ENCODE measurements around the gene MYADM.

MYADM gene

GRCh38 chr19:53909471-53910169, 41.9 kb downstream of the MYADM start:
- H3K4me3 ChIP-seq (ENCODE audit: control insufficient read depth in 1 of 7, extremely low read depth in 1 of 7, insufficient read depth in 4 of 7, low read depth in 2 of 7, low read length in 6 of 7): no peak overlapping the region
- CTCF ChIA-PET: no interaction called here

GRCh38 chr19:53910170-53910518, 42.5 kb downstream of the MYADM start:
- Histone ChIP-seq H3K27ac (ENCODE audit: insufficient read depth in 1 of 2, low read depth in 1 of 2, low read length in 2 of 2, poor library complexity in 1 of 2, severe bottlenecking in 2 of 2) (no peak overlapping the region), H3K36me3 (ENCODE audit: control insufficient read depth in 4 of 4, insufficient read depth in 4 of 4, low read length in 3 of 4) (no peaks in the 10 kb centered on the region), H3K9me3 (ENCODE audit: control extremely low read depth in 1 of 5, control insufficient read depth in 4 of 5, insufficient read depth in 2 of 5, low read depth in 1 of 5, low read length in 4 of 5) (no peaks in the 10 kb centered on the region), H3K4me3 (ENCODE audit: control insufficient read depth in 1 of 7, extremely low read depth in 1 of 7, insufficient read depth in 4 of 7, low read depth in 2 of 7, low read length in 6 of 7) (no peak overlapping the region), H3K4me1 (ENCODE audit: control extremely low read depth in 1 of 4, control insufficient read depth in 4 of 4, insufficient read depth in 4 of 4, low read length in 3 of 4) (peaks cover 0 to 13% (median 8%) of the 10 kb centered on the region in 4 experiments), H3K27me3 (replicated peaks in 2 of 5; ENCODE audit: control insufficient read depth in 4 of 5, insufficient read depth in 5 of 5, low read length in 4 of 5) (peaks cover 0 to 87% (median 30%) of the 10 kb centered on the region in 5 experiments)
- no peak for DNase-seq
- ChIA-PET POLR2A (interaction anchor here (0.7 kb wide), 1 partner anchor 377 kb away, joined by 3 read pairs; no protein-coding TSS in a partner anchor), CTCF (no interaction called here)
- WGBS (ENCODE audit: insufficient coverage): 1% methylated on average over 12 of the region's 13 CpGs

More at GRCh38 chr19:53909471-53910169, 41.9 kb downstream of the MYADM start:
- no peak for DNase-seq
- no peaks in the 10 kb centered on the region for H3K9me3 ChIP-seq (ENCODE audit: control extremely low read depth in 1 of 5, control insufficient read depth in 4 of 5, insufficient read depth in 2 of 5, low read depth in 1 of 5, low read length in 4 of 5)
- H3K4me1 ChIP-seq (ENCODE audit: control extremely low read depth in 1 of 4, control insufficient read depth in 4 of 4, insufficient read depth in 4 of 4, low read length in 3 of 4): peaks cover 0 to 13% (median 8%) of the 10 kb centered on the region in 4 experiments
- H3K27ac ChIP-seq (ENCODE audit: insufficient read depth in 1 of 2, low read depth in 1 of 2, low read length in 2 of 2, poor library complexity in 1 of 2, severe bottlenecking in 2 of 2): no peak overlapping the region
- H3K36me3 ChIP-seq (ENCODE audit: control insufficient read depth in 4 of 4, insufficient read depth in 4 of 4, low read length in 3 of 4): no peaks in the 10 kb centered on the region
- peaks cover 0 to 89% (median 30%) of the 10 kb centered on the region in 5 experiments for H3K27me3 ChIP-seq (replicated peaks in 2 of 5; ENCODE audit: control insufficient read depth in 4 of 5, insufficient read depth in 5 of 5, low read length in 4 of 5)
- POLR2A ChIA-PET: interaction anchor here (0.7 kb wide), 1 partner anchor 378 kb away, joined by 3 read pairs; no protein-coding TSS in a partner anchor
- WGBS (ENCODE audit: insufficient coverage): 2% methylated on average over 45 of the region's 47 CpGs

- no peak for DNase-seq
- no peak overlapping the region for H3K27ac ChIP-seq (ENCODE audit: insufficient read depth in 1 of 2, low read depth in 1 of 2, low read length in 2 of 2, poor library complexity in 1 of 2, severe bottlenecking in 2 of 2)
- H3K36me3 ChIP-seq (ENCODE audit: control insufficient read depth in 4 of 4, insufficient read depth in 4 of 4, low read length in 3 of 4): no peaks in the 10 kb centered on the region
- CTCF ChIA-PET: interaction anchor here (1.1 to 1.7 kb wide), 2 partner anchors 16 to 111 kb away, joined by 3 to 6 read pairs; no protein-coding TSS in a partner anchor
- POLR2A ChIA-PET: no interaction called here
- H3K27me3 ChIP-seq (replicated peaks in 2 of 5; ENCODE audit: control insufficient read depth in 4 of 5, insufficient read depth in 5 of 5, low read length in 4 of 5): peaks cover 0 to 66% (median 25%) of the 10 kb centered on the region in 5 experiments
- H3K4me1 ChIP-seq (ENCODE audit: control extremely low read depth in 1 of 4, control insufficient read depth in 4 of 4, insufficient read depth in 4 of 4, low read length in 3 of 4): peaks cover 0 to 11% (median 7%) of the 10 kb centered on the region in 4 experiments
- no peaks in the 10 kb centered on the region for H3K9me3 ChIP-seq (ENCODE audit: control extremely low read depth in 1 of 5, control insufficient read depth in 4 of 5, insufficient read depth in 2 of 5, low read depth in 1 of 5, low read length in 4 of 5)
- whole genome bisulfite sequencing (ENCODE audit: insufficient coverage): 72% methylated on average over 17 of the region's 18 CpGs
- H3K4me3 ChIP-seq (ENCODE audit: control insufficient read depth in 1 of 7, extremely low read depth in 1 of 7, insufficient read depth in 4 of 7, low read depth in 2 of 7, low read length in 6 of 7): no peak overlapping the region
Observed at GRCh38 chr19:53912653-53913052, 45.0 kb downstream of the MYADM start.

- no peak for DNase-seq
- 69% methylated on average over 6 of the region's 8 CpGs for WGBS (ENCODE audit: insufficient coverage)
- peaks cover 0 to 46% (median 10%) of the 10 kb centered on the region in 5 experiments for H3K27me3 ChIP-seq (replicated peaks in 2 of 5; ENCODE audit: control insufficient read depth in 4 of 5, insufficient read depth in 5 of 5, low read length in 4 of 5)
Observed at GRCh38 chr19:53915000-53915399, 47.3 kb downstream of the MYADM start.

GRCh38 chr19:53916004-53916403, 48.3 kb downstream of the MYADM start:
- POLR2A ChIA-PET: no interaction called here
- Histone ChIP-seq H3K36me3 (ENCODE audit: control insufficient read depth in 4 of 4, insufficient read depth in 4 of 4, low read length in 3 of 4) (no peaks in the 10 kb centered on the region), H3K27ac (ENCODE audit: insufficient read depth in 1 of 2, low read depth in 1 of 2, low read length in 2 of 2, poor library complexity in 1 of 2, severe bottlenecking in 2 of 2) (no peak overlapping the region), H3K4me3 (ENCODE audit: control insufficient read depth in 1 of 7, extremely low read depth in 1 of 7, insufficient read depth in 4 of 7, low read depth in 2 of 7, low read length in 6 of 7) (no peak overlapping the region), H3K9me3 (ENCODE audit: control extremely low read depth in 1 of 5, control insufficient read depth in 4 of 5, insufficient read depth in 2 of 5, low read depth in 1 of 5, low read length in 4 of 5) (no peaks in the 10 kb centered on the region), H3K27me3 (replicated peaks in 2 of 5; ENCODE audit: control insufficient read depth in 4 of 5, insufficient read depth in 5 of 5, low read length in 4 of 5) (peaks cover 0 to 36% (median 5%) of the 10 kb centered on the region in 5 experiments), H3K4me1 (ENCODE audit: control extremely low read depth in 1 of 4, control insufficient read depth in 4 of 4, insufficient read depth in 4 of 4, low read length in 3 of 4) (no peaks in the 10 kb centered on the region)
- CTCF ChIA-PET: no interaction called here
- no peak for DNase-seq
- 82% methylated on average over 4 of the region's 6 CpGs for WGBS (ENCODE audit: insufficient coverage)

More at GRCh38 chr19:53915000-53915399, 47.3 kb downstream of the MYADM start:
- ChIA-PET CTCF (no interaction called here), POLR2A (no interaction called here)
- Histone ChIP-seq H3K36me3 (ENCODE audit: control insufficient read depth in 4 of 4, insufficient read depth in 4 of 4, low read length in 3 of 4) (no peaks in the 10 kb centered on the region), H3K27ac (ENCODE audit: insufficient read depth in 1 of 2, low read depth in 1 of 2, low read length in 2 of 2, poor library complexity in 1 of 2, severe bottlenecking in 2 of 2) (no peak overlapping the region), H3K4me1 (ENCODE audit: control extremely low read depth in 1 of 4, control insufficient read depth in 4 of 4, insufficient read depth in 4 of 4, low read length in 3 of 4) (no peaks in the 10 kb centered on the region), H3K4me3 (ENCODE audit: control insufficient read depth in 1 of 7, extremely low read depth in 1 of 7, insufficient read depth in 4 of 7, low read depth in 2 of 7, low read length in 6 of 7) (no peak overlapping the region), H3K9me3 (ENCODE audit: control extremely low read depth in 1 of 5, control insufficient read depth in 4 of 5, insufficient read depth in 2 of 5, low read depth in 1 of 5, low read length in 4 of 5) (no peaks in the 10 kb centered on the region)

GRCh38 chr19:53917356-53917755, 49.7 kb downstream of the MYADM start:
- Histone ChIP-seq H3K4me1 (ENCODE audit: control extremely low read depth in 1 of 4, control insufficient read depth in 4 of 4, insufficient read depth in 4 of 4, low read length in 3 of 4) (no peaks in the 10 kb centered on the region), H3K27me3 (replicated peaks in 2 of 5; ENCODE audit: control insufficient read depth in 4 of 5, insufficient read depth in 5 of 5, low read length in 4 of 5) (peaks cover 0 to 24% (median 0%) of the 10 kb centered on the region in 5 experiments), H3K9me3 (ENCODE audit: control extremely low read depth in 1 of 5, control insufficient read depth in 4 of 5, insufficient read depth in 2 of 5, low read depth in 1 of 5, low read length in 4 of 5) (no peaks in the 10 kb centered on the region), H3K27ac (ENCODE audit: insufficient read depth in 1 of 2, low read depth in 1 of 2, low read length in 2 of 2, poor library complexity in 1 of 2, severe bottlenecking in 2 of 2) (no peak overlapping the region), H3K36me3 (ENCODE audit: control insufficient read depth in 4 of 4, insufficient read depth in 4 of 4, low read length in 3 of 4) (no peaks in the 10 kb centered on the region), H3K4me3 (ENCODE audit: control insufficient read depth in 1 of 7, extremely low read depth in 1 of 7, insufficient read depth in 4 of 7, low read depth in 2 of 7, low read length in 6 of 7) (no peak overlapping the region)
- 92% methylated on average over 7 of the region's 7 CpGs for WGBS (ENCODE audit: insufficient coverage)
- ChIA-PET CTCF (interaction anchor here (1.2 to 1.3 kb wide), 2 partner anchors 10 to 106 kb away, joined by 3 to 4 read pairs; no protein-coding TSS in a partner anchor), POLR2A (no interaction called here)
- DNase-seq: no peak

All from common myeloid progenitor, CD34-positive (primary cell).